ENCODE data around the gene WBP11.

DNA sequence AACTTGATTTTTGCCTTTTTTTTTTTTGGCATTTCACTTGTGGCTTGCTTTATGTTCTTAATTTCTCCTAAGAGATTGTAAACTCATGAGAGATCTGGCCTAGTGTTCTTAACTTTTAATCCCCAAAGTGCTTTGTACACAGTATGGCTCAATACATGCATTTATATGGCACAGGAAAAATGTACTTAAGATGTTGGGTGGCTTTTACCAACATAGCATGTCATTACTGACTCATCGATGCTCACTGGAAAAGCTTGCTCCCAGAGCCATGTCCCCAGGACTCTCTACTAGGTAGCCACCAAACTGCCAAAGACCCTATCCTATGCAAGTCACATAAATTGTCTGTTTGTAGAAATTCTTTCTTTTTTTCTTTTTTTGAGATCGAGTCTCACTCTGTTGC lies 23.8 kb upstream of the WBP11 start:
- TF ChIP-seq POLR2AphosphoS5 (IDR thresholded peaks at IDR 0.05; ENCODE audit: insufficient read depth, low read depth, low read length) (no peak), JUN (IDR thresholded peaks at IDR 0.05; ENCODE audit: borderline replicate concordance, insufficient read depth, insufficient read length, low read depth) (no peak), FOS (IDR thresholded peaks at IDR 0.05; ENCODE audit: borderline replicate concordance, insufficient read depth, low read length) (no peak)
